NCI-H146 treated with DMSO at 0.1 percent for 48 hours (cell line): ENCODE results near the gene FAM222A.

Experiments used
- DNase-seq: peaks from one replicate; lab custom pipeline; 2025; ENCODE audit not compliant: unreplicated experiment; lab: John Stamatoyannopoulos, UW

The FAM222A gene

GRCh38 chr12:109795023-109795422, 81.4 kb downstream of the FAM222A start:
- DNase-seq, result no peak

- no peak for DNase-seq
Measured at GRCh38 chr12:109796057-109796456, 82.4 kb downstream of the FAM222A start.

GRCh38 chr12:109797905-109798669, 84.5 kb downstream of the FAM222A start:
- DNase-seq, result no peak

GRCh38 chr12:109798691-109799090, 85.1 kb downstream of the FAM222A start:
- DNase-seq, result no peak

- DNase-seq, result no peak
Measured at GRCh38 chr12:109800536-109800935, 86.9 kb downstream of the FAM222A start.

GRCh38 chr12:109802828-109803227, 89.2 kb downstream of the FAM222A start:
- DNase-seq, result no peak

- no peak for DNase-seq
Measured at GRCh38 chr12:109803678-109804077, 90.1 kb downstream of the FAM222A start.

- DNase-seq, result no peak
Measured at GRCh38 chr12:109804820-109805761, 91.5 kb downstream of the FAM222A start.

GRCh38 chr12:109807954-109808643, 94.5 kb downstream of the FAM222A start:
- DNase-seq, result no peak

GRCh38 chr12:109808876-109809646, 95.4 kb downstream of the FAM222A start:
- no peak for DNase-seq

- no peak for DNase-seq
Measured at GRCh38 chr12:109810954-109811623, 97.5 kb downstream of the FAM222A start.

- DNase-seq, result peak; percentile 17
Measured at GRCh38 chr12:109811624-109811995, 98.0 kb downstream of the FAM222A start.

GRCh38 chr12:109813810-109814416, 100.3 kb downstream of the FAM222A start:
- DNase-seq, result no peak

GRCh38 chr12:109814600-109815150, 101.0 kb downstream of the FAM222A start:
- DNase-seq, result no peak

- no peak for DNase-seq
Measured at GRCh38 chr12:109815225-109815624, 101.6 kb downstream of the FAM222A start.

- DNase-seq, result no peak
Measured at GRCh38 chr12:109815757-109816617, 102.4 kb downstream of the FAM222A start.

GRCh38 chr12:109816870-109817269, 103.2 kb downstream of the FAM222A start:
- no peak for DNase-seq

- no peak for DNase-seq
Measured at GRCh38 chr12:109817627-109818231, 104.1 kb downstream of the FAM222A start.
